ENCODE results near the gene MAML2.

Gene MAML2

GRCh38 chr11:96054870-96055705, 287.9 kb downstream of the MAML2 start:
- DNase-seq = no peak

GRCh38 chr11:96052921-96053651, 289.9 kb downstream of the MAML2 start:
- DNase-seq = no peak

- no peak for DNase-seq
These were observed 291.2 kb downstream of the MAML2 start for GRCh38 chr11:96051820-96052219.

- no peak for DNase-seq
These were observed 292.4 kb downstream of the MAML2 start for GRCh38 chr11:96050435-96051182.

- DNase-seq = no peak
These were observed 293.6 kb downstream of the MAML2 start for GRCh38 chr11:96049426-96049825.

- no peak for DNase-seq
These were observed 297.2 kb downstream of the MAML2 start for GRCh38 chr11:96045622-96046456.

GRCh38 chr11:96044747-96045146, 298.2 kb downstream of the MAML2 start:
- no peak for DNase-seq

GRCh38 chr11:96044311-96044710, 298.7 kb downstream of the MAML2 start:
- DNase-seq = no peak

GRCh38 chr11:96043291-96043690, 299.7 kb downstream of the MAML2 start:
- no peak for DNase-seq

- no peak for DNase-seq
These were observed 304.9 kb downstream of the MAML2 start for GRCh38 chr11:96038046-96038445.

GRCh38 chr11:96037405-96037949, 305.5 kb downstream of the MAML2 start:
- DNase-seq = no peak

GRCh38 chr11:96036863-96037262, 306.1 kb downstream of the MAML2 start:
- no peak for DNase-seq

GRCh38 chr11:96035740-96036078, 307.3 kb downstream of the MAML2 start:
- no peak for DNase-seq

GRCh38 chr11:96035031-96035739, 307.8 kb downstream of the MAML2 start:
- DNase-seq = no peak

GRCh38 chr11:96033599-96033998, 309.4 kb downstream of the MAML2 start:
- DNase-seq = no peak

- DNase-seq = no peak
These were observed 309.9 kb downstream of the MAML2 start for GRCh38 chr11:96033095-96033494.

GRCh38 chr11:96028746-96029145, 314.2 kb downstream of the MAML2 start:
- DNase-seq = no peak

- no peak for DNase-seq
These were observed 316.0 kb downstream of the MAML2 start for GRCh38 chr11:96027021-96027420.

- DNase-seq = no peak
These were observed 316.7 kb downstream of the MAML2 start for GRCh38 chr11:96026310-96026709.

GRCh38 chr11:96024666-96025065, 318.3 kb downstream of the MAML2 start:
- DNase-seq = no peak

GRCh38 chr11:96023275-96023674, 319.7 kb downstream of the MAML2 start:
- DNase-seq = no peak
